Measurements from ENCODE around the gene CNBD2. TPM values are rescaled to one million over a fixed set of nuclear protein-coding genes. Genes with fewer than 3 reads are reported as not detected.

The CNBD2 gene
- total and polyA plus RNA-seq, 10 of the 15 experiments (the other 5 are each of a cell fraction or from before 2014, with no cell fraction given) = 0.86 to 7.4 (median 4.6) TPM

GRCh38 chr20:36002855-36003254, 34.5 kb downstream of the CNBD2 start (continued):
- TF ChIP-seq ELK1 (IDR thresholded peaks at IDR 0.05; ENCODE audit: low read depth, low read length) = no peak
- no peak for TF ChIP-seq MYC (IDR thresholded peaks at IDR 0.05; ENCODE audit: insufficient read depth, insufficient read length, insufficient replicate concordance, low read length, severe bottlenecking)
- no peak for TF ChIP-seq ETV6 (conservative IDR thresholded peaks at IDR 0.05 in 1 of 2, IDR thresholded peaks at IDR 0.05 in 1 of 2; ENCODE audit: borderline replicate concordance in 1 of 2, low read depth in 1 of 2)

GRCh38 chr20:36004045-36004444, 35.7 kb downstream of the CNBD2 start:
- 4% methylated on average over 1 of the region's 1 CpG for WGBS (ENCODE audit: insufficient coverage, insufficient replicate concordance, low lambda C conversion rate, missing lambda C conversion rate)
- Histone ChIP-seq H3K9ac (ENCODE audit: control insufficient read depth, insufficient read depth, low read length) (no peak overlapping the region), H2AFZ (ENCODE audit: control insufficient read depth, low read depth, low read length) (no peak overlapping the region), H3K27ac (ENCODE audit: control insufficient read depth, insufficient read depth) (no peak overlapping the region), H3K9me3 (replicated peaks; ENCODE audit: control insufficient read depth, insufficient read depth, low read length) (no peaks in the 10 kb centered on the region; the same call in 2 of the 3 replicates), H3K36me3 (ENCODE audit: control insufficient read depth in 2 of 2, insufficient read depth in 2 of 2, low read length in 1 of 2) (no peaks in the 10 kb centered on the region), H3K4me2 (ENCODE audit: control insufficient read depth, insufficient read depth) (no peak overlapping the region), H3K79me2 (ENCODE audit: control insufficient read depth, insufficient read depth, low read length) (no peaks in the 10 kb centered on the region), H3K4me1 (ENCODE audit: control insufficient read depth, insufficient read depth, low read length) (no peaks in the 10 kb centered on the region), H3K4me3 (no peak overlapping the region), H3K27me3 (replicated peaks in 1 of 2; ENCODE audit: control insufficient read depth in 2 of 2, insufficient read depth in 2 of 2, low read length in 1 of 2) (no peaks in the 10 kb centered on the region), H4K20me1 (ENCODE audit: control insufficient read depth, insufficient read depth) (no peaks in the 10 kb centered on the region)
- intact Hi-C loops (cut with micrococcal nuclease; ENCODE audit: unreplicated experiment) = no loop called here
- BruUV-seq (replicated peaks) = no TSS peak
- in situ Hi-C loops (cut with MboI) = no loop called here
- ChIA-PET SMC1A (ENCODE audit: uncharacterized antibody, unreplicated experiment) (interaction anchor here (1.3 to 1.5 kb wide), 2 partner anchors 11 to 134 kb away, joined by 5 read pairs; no protein-coding TSS in a partner anchor), RAD21 (ENCODE audit: unreplicated experiment) (no interaction called here), CTCF (interaction anchor here (1.7 to 3.3 kb wide), 2 partner anchors 10 to 134 kb away, joined by 12 to 24 read pairs; no protein-coding TSS in a partner anchor), POLR2A (no interaction called here)
- no peak for ATAC-seq
- FAIRE-seq = no peak
- DNase-seq (ENCODE audit: low read depth, low spot score) = no peak
- TF ChIP-seq TARDBP (IDR thresholded peaks at IDR 0.05; ENCODE audit: borderline replicate concordance) = no peak
- no peak for TF ChIP-seq ZNF384 (IDR thresholded peaks at IDR 0.05; ENCODE audit: borderline replicate concordance, low read depth, low read length)
- TF ChIP-seq GABPA (IDR thresholded peaks at IDR 0.05; ENCODE audit: low read depth) = no peak
- TF ChIP-seq USF1 (IDR thresholded peaks at IDR 0.05; ENCODE audit: borderline replicate concordance, extremely low read length, insufficient read depth, low read depth, low read length) = no peak
- TF ChIP-seq MEF2B (IDR thresholded peaks at IDR 0.05; ENCODE audit: partially characterized antibody, poor library complexity, severe bottlenecking) = no peak
- TF ChIP-seq MYC (IDR thresholded peaks at IDR 0.05; ENCODE audit: insufficient read depth, insufficient read length, insufficient replicate concordance, low read length, severe bottlenecking) = no peak
- no peak for TF ChIP-seq NKRF (conservative IDR thresholded peaks at IDR 0.05)
- TF ChIP-seq ASH2L (IDR thresholded peaks at IDR 0.05; ENCODE audit: borderline replicate concordance, low read depth) = no peak
- TF ChIP-seq HDAC6 (IDR thresholded peaks at IDR 0.05; ENCODE audit: unreplicated experiment) = no peak
- no peak for TF ChIP-seq NR2C1 (IDR thresholded peaks at IDR 0.05)
- TF ChIP-seq MAX (IDR thresholded peaks at IDR 0.05; ENCODE audit: low read depth, low read length) = no peak
- TF ChIP-seq CREM (IDR thresholded peaks at IDR 0.05; ENCODE audit: low read depth) = no peak

Measured in GM12878 (cell line).